H1 (cell line): ENCODE measurements around the gene CYP4B1. TPM values are rescaled to one million over a fixed set of nuclear protein-coding genes. Genes with fewer than 3 reads are reported as not detected.

Source experiments
- CTCF ChIA-PET: fragments of 300-600 bp; sonication (Branson Sonifier 250); formaldehyde crosslinking; loops from one replicate; lab custom pipeline; 2021; ENCODE audit not compliant: partially characterized antibody; lab: Charles Lee
- POLR2A ChIA-PET: fragments of 300-600 bp; sonication (Branson Sonifier 250); formaldehyde crosslinking; loops from one replicate; lab custom pipeline; 2021; ENCODE audit warnings: inconsistent platforms; ENCODE audit not compliant: partially characterized antibody; lab: Charles Lee
- DNase-seq, 2 experiments: peaks; one replicate each; pipeline versions ENCODE4 v3.0.0 to v3.0.0-alpha.2; 2010 to 2022; ENCODE audit warnings: low spot score in 2 of 2, low read depth in 1 of 2, mixed read lengths in 1 of 2
- FAIRE-seq: peaks from 2 replicates; lab custom pipeline; 2011; peaks lifted over from hg19 to GRCh38; lab: Jason Lieb, UNC
- H2AFZ ChIP-seq: 2 replicates; pipeline ENCODE4 v1.8.1; 2012; ENCODE audit warnings: low read length, inconsistent platforms
- H2AK5ac ChIP-seq: 2 replicates; pipeline ENCODE4 v1.6.1; 2013; ENCODE audit warnings: low read depth, low read length
- H2BK120ac ChIP-seq: replicated peaks from 2 replicates; pipeline ENCODE3; 2013; ENCODE audit warnings: low read depth, low read length, inconsistent platforms
- H2BK12ac ChIP-seq: 2 replicates; pipeline ENCODE4 v1.6.1; 2013; ENCODE audit warnings: low read depth, low read length
- H2BK15ac ChIP-seq: 2 replicates; pipeline ENCODE4 v1.6.1; 2013; ENCODE audit warnings: low read length
- H2BK20ac ChIP-seq: 2 replicates; pipeline ENCODE4 v1.6.1; 2013; ENCODE audit warnings: low read length
- H2BK5ac ChIP-seq: 2 replicates; pipeline ENCODE4 v1.6.1; 2013; ENCODE audit warnings: low read depth, low read length
- H3K14ac ChIP-seq: 2 replicates; pipeline ENCODE4 v1.6.1; 2013; ENCODE audit warnings: inconsistent platforms; ENCODE audit not compliant: insufficient read length
- H3K18ac ChIP-seq: 2 replicates; pipeline ENCODE4 v1.6.1; 2013; ENCODE audit warnings: low read length; ENCODE audit errors: extremely low read depth
- H3K23ac ChIP-seq: 2 replicates; pipeline ENCODE4 v1.6.1; 2013; ENCODE audit warnings: inconsistent platforms; ENCODE audit not compliant: insufficient read length
- H3K23me2 ChIP-seq: 2 replicates; pipeline ENCODE4 v1.6.1; 2013; ENCODE audit warnings: low read depth, low read length
- H3K27ac ChIP-seq: 2 replicates; pipeline ENCODE4 v1.6.1; 2011; ENCODE audit warnings: low read depth, low read length, inconsistent platforms
- H3K27me3 ChIP-seq, 4 experiments: replicated peaks in 1 of 4; 1 replicate in 1 of 4; 2 replicates in 3 of 4; pipeline versions ENCODE4 v1.6.1 to v1.8.1; 2011 to 2013; ENCODE audit warnings: low read length in 3 of 4, mild to moderate bottlenecking in 3 of 4, inconsistent platforms in 2 of 4, mixed read lengths in 2 of 4, moderate library complexity in 1 of 4; ENCODE audit not compliant: control insufficient read depth in 3 of 4, insufficient read depth in 3 of 4; ENCODE audit errors: extremely low read depth in 1 of 4
- H3K36me3 ChIP-seq, 4 experiments: 2 replicates each; pipeline versions ENCODE4 v1.6.1 to v1.8.1; 2011 to 2013; ENCODE audit warnings: mild to moderate bottlenecking in 4 of 4, low read length in 3 of 4, moderate library complexity in 2 of 4, control low read depth in 1 of 4, inconsistent platforms in 1 of 4; ENCODE audit not compliant: insufficient read depth in 4 of 4, control insufficient read depth in 2 of 4
- H3K4ac ChIP-seq: replicated peaks from 2 replicates; pipeline ENCODE3; 2013; ENCODE audit warnings: low read length, low read depth, mixed read lengths, inconsistent platforms; ENCODE audit not compliant: insufficient read length
- H3K4me1 ChIP-seq, 4 experiments: replicated peaks in 1 of 4; 1 replicate in 1 of 4; 2 replicates in 3 of 4; pipeline versions ENCODE4 v1.6.1 to v1.8.1; 2011 to 2013; ENCODE audit warnings: low read length in 3 of 4, inconsistent platforms in 2 of 4, mixed read lengths in 1 of 4; ENCODE audit not compliant: insufficient read depth in 4 of 4, control insufficient read depth in 3 of 4
- H3K4me2 ChIP-seq, 2 experiments: 2 replicates each; pipeline versions ENCODE4 v1.6.1 to v1.8.1; 2011 to 2013; ENCODE audit warnings: low read depth in 2 of 2, low read length in 2 of 2, control low read depth in 1 of 2, inconsistent platforms in 1 of 2, mild to moderate bottlenecking in 1 of 2; ENCODE audit not compliant: insufficient read depth in 1 of 2
- H3K4me3 ChIP-seq, 4 experiments: fragments of 200-600, 300-600 bp in 1 of 4; sonication (generic), shearing (Covaris generic), sonication (Bioruptor Twin) in 1 of 4; 2 replicates each; pipeline versions ENCODE4 v1.5.1 to v1.8.1; 2011 to 2016; ENCODE audit warnings: low read length in 4 of 4, low read depth in 3 of 4, control low read depth in 2 of 4, inconsistent platforms in 2 of 4, mild to moderate bottlenecking in 2 of 4, mixed read lengths in 1 of 4, moderate library complexity in 1 of 4; ENCODE audit not compliant: insufficient read depth in 2 of 4; ENCODE audit errors: extremely low read depth in 1 of 4
- H3K56ac ChIP-seq: replicated peaks from 2 replicates; pipeline ENCODE3; 2013; ENCODE audit warnings: low read depth, mild to moderate bottlenecking, mixed read lengths, low read length, inconsistent platforms; ENCODE audit not compliant: insufficient read length
- H3K79me1 ChIP-seq: 2 replicates; pipeline ENCODE4 v1.6.1; 2013; ENCODE audit warnings: low read depth, low read length, control low read depth
- H3K79me2 ChIP-seq, 2 experiments: 2 replicates each; pipeline versions ENCODE4 v1.6.1 to v1.8.1; 2012 to 2013; ENCODE audit warnings: low read length in 2 of 2, mild to moderate bottlenecking in 2 of 2, inconsistent platforms in 1 of 2; ENCODE audit not compliant: insufficient read depth in 2 of 2, control insufficient read depth in 1 of 2
- H3K9ac ChIP-seq, 4 experiments: replicated peaks in 1 of 4; 1 replicate in 1 of 4; 2 replicates in 3 of 4; pipeline versions ENCODE4 v1.6.1 to v1.8.1; 2011 to 2013; ENCODE audit warnings: low read depth in 3 of 4, low read length in 3 of 4, control low read depth in 2 of 4, mild to moderate bottlenecking in 2 of 4, moderate library complexity in 2 of 4, inconsistent platforms in 1 of 4; ENCODE audit errors: extremely low read depth in 1 of 4
- H3K9me3 ChIP-seq, 2 experiments: 2 replicates each; pipeline versions ENCODE4 v1.6.1 to v1.8.1; 2012 to 2013; ENCODE audit warnings: mild to moderate bottlenecking in 2 of 2, moderate library complexity in 2 of 2, control low read depth in 1 of 2, inconsistent platforms in 1 of 2, low read depth in 1 of 2, low read length in 1 of 2, mixed read lengths in 1 of 2; ENCODE audit not compliant: insufficient read depth in 2 of 2
- H4K20me1 ChIP-seq, 2 experiments: replicated peaks in 1 of 2; 2 replicates each; pipeline versions ENCODE3 to v1.8.1; 2011 to 2013; ENCODE audit warnings: inconsistent platforms in 2 of 2, low read length in 2 of 2, mild to moderate bottlenecking in 1 of 2; ENCODE audit not compliant: insufficient read depth in 2 of 2, control insufficient read depth in 1 of 2
- H4K5ac ChIP-seq: 2 replicates; pipeline ENCODE4 v1.6.1; 2013; ENCODE audit warnings: low read length, low read depth, mixed read lengths, inconsistent platforms; ENCODE audit not compliant: insufficient read length
- H4K8ac ChIP-seq: 2 replicates; pipeline ENCODE4 v1.8.0; 2013; ENCODE audit warnings: mild to moderate bottlenecking, moderate library complexity, low read length, inconsistent platforms; ENCODE audit not compliant: insufficient read depth; ENCODE audit errors: extremely low read depth
- H4K91ac ChIP-seq: replicated peaks from 2 replicates; pipeline ENCODE3; 2013; ENCODE audit warnings: low read length, mixed read lengths, inconsistent platforms; ENCODE audit not compliant: insufficient read length
- BACH1 ChIP-seq: IDR thresholded peaks from 2 replicates; pipeline ENCODE4 v1.6.1; 2012; ENCODE audit warnings: low read length, improper control_type of control experiment
- CEBPB ChIP-seq: IDR thresholded peaks from 2 replicates; pipeline ENCODE4 v1.6.1; 2012; ENCODE audit warnings: low read depth, low read length
- CHD2 ChIP-seq: IDR thresholded peaks from 2 replicates; pipeline ENCODE4 v1.6.1; 2012; ENCODE audit warnings: low read length, improper control_type of control experiment
- EZH2 ChIP-seq: fragments of 200-600 bp; sonication (generic); IDR thresholded peaks from 2 replicates; pipeline ENCODE4 v1.7.1; 2012; ENCODE audit warnings: low read depth, mild to moderate bottlenecking, moderate library complexity, low read length, inconsistent platforms; ENCODE audit not compliant: severe bottlenecking
- HDAC6 ChIP-seq: IDR thresholded peaks from one replicate; pipeline ENCODE4 v1.7.1; 2012; ENCODE audit warnings: low read depth, mild to moderate bottlenecking, inconsistent platforms, low read length, moderate library complexity
- MAFK ChIP-seq: IDR thresholded peaks from 2 replicates; pipeline ENCODE4 v1.6.1; 2012; ENCODE audit warnings: low read depth, mild to moderate bottlenecking, improper control_type of control experiment, low read length
- NRF1 ChIP-seq: IDR thresholded peaks from 2 replicates; pipeline ENCODE4 v1.6.1; 2011; ENCODE audit warnings: mild to moderate bottlenecking, low read depth, low read length, improper control_type of control experiment
- POU5F1 ChIP-seq: IDR thresholded peaks from 2 replicates; pipeline ENCODE4 v1.6.1; 2011; ENCODE audit warnings: low read depth, mild to moderate bottlenecking, low read length, moderate library complexity
- RAD21 ChIP-seq, 2 experiments: IDR thresholded peaks in 1 of 2; conservative IDR thresholded peaks in 1 of 2; 2 replicates each; pipeline ENCODE4 v1.6.1; 2011; ENCODE audit warnings: low read depth in 2 of 2, low read length in 2 of 2, improper control_type of control experiment in 1 of 2, inconsistent platforms in 1 of 2, mild to moderate bottlenecking in 1 of 2, moderate library complexity in 1 of 2
- RNF2 ChIP-seq: fragments of 200-900, 300-1000 bp; sonication (generic); IDR thresholded peaks from 2 replicates; pipeline ENCODE4 v1.7.1; 2016; ENCODE audit warnings: borderline replicate concordance, low read depth, mild to moderate bottlenecking, antibody characterized with exemption, low read length; ENCODE audit not compliant: poor library complexity, severe bottlenecking; ENCODE audit errors: missing control alignments
- SAP30 ChIP-seq: fragments of 300-600 bp; sonication (generic); IDR thresholded peaks from 2 replicates; pipeline ENCODE4 v1.7.1; 2012; ENCODE audit warnings: low read length, moderate library complexity, mild to moderate bottlenecking, inconsistent platforms; ENCODE audit not compliant: insufficient read depth, insufficient replicate concordance
- SP2 ChIP-seq: IDR thresholded peaks from 2 replicates; pipeline ENCODE4 v1.6.1; 2012; ENCODE audit warnings: mild to moderate bottlenecking, low read length, inconsistent platforms
- SUZ12 ChIP-seq: fragments of 200-600 bp; sonication (generic); IDR thresholded peaks from 2 replicates; pipeline ENCODE4 v1.6.1; 2012; ENCODE audit warnings: mild to moderate bottlenecking, inconsistent platforms, low read length, moderate library complexity, mixed read lengths
- TEAD4 ChIP-seq: IDR thresholded peaks from 2 replicates; pipeline ENCODE4 v1.6.1; 2012; ENCODE audit warnings: low read depth, low read length, inconsistent platforms, mixed read lengths
- WGBS, 2 experiments: shearing (Covaris generic) in 1 of 2; methylation state at CpG; one replicate each; pipeline versions ENCODE4 v1.1.6 to v1.1.7; 2013 to 2015; ENCODE audit warnings: low lambda C conversion rate in 2 of 2, mixed read lengths in 2 of 2, inconsistent platforms in 1 of 2, low coverage in 1 of 2, missing lambda C conversion rate in 1 of 2; ENCODE audit not compliant: insufficient replicate concordance in 2 of 2, insufficient coverage in 1 of 2, insufficient read length in 1 of 2; ENCODE audit errors: extremely low coverage in 1 of 2, missing lambda C conversion rate in 1 of 2; 5-methylcytosine and 5-hydroxymethylcytosine counted together
- polyA plus RNA-seq, 7 experiments: library from polyadenylated mRNA; depleted of rRNA in 3 of 7; stranded (reverse) in 5 of 7; unstranded in 2 of 7; fragments of >200 nt in 5 of 7; fragments of 200-250 nt in 2 of 7; gene quantifications; 1 replicate in 5 of 7; 2 replicates in 1 of 7; 4 replicates in 1 of 7; pipeline versions ENCODE4 v1.2.1 to v1.2.3, GENCODE V29; 2011 to 2013; ENCODE audit warnings: missing spikeins in 2 of 7, mixed read lengths in 2 of 7
- total RNA-seq: library from RNA; stranded (reverse); fragmentation: NEBNext Ultra II Directional; extraction: Animal tissue kit (Norgen Biotek cat#: 25700); gene quantifications from 2 replicates; pipeline ENCODE4 v1.2.1, GENCODE V29; 2021

CYP4B1 gene
- total and polyA plus RNA-seq, 2 of the 8 experiments (the other 6 are each of a cell fraction or from before 2014, with no cell fraction given): 0.23 TPM; not detected in 1

- no peak overlapping the region for H2BK5ac ChIP-seq
- TF ChIP-seq MAFK (no peak), SUZ12 (no peak), BACH1 (no peak), SP2 (no peak), HDAC6 (no peak), EZH2 (no peak), RAD21 (IDR thresholded peaks at IDR 0.05 in 1 of 2, conservative IDR thresholded peaks at IDR 0.05 in 1 of 2; ENCODE audit: low read depth in 2 of 2, low read length in 2 of 2) (no peak), SAP30 (no peak), NRF1 (no peak), CHD2 (no peak), TEAD4 (no peak), RNF2 (no peak), POU5F1 (no peak), CEBPB (no peak)
- peaks cover 0 to 4% of the 10 kb centered on the region in 2 experiments; a peak in 1 of 4 replicates for H3K9me3 ChIP-seq
- no peak overlapping the region for H3K4me3 ChIP-seq
- POLR2A ChIA-PET: no interaction called here
- H3K9ac ChIP-seq: no peak overlapping the region
- no peaks in the 10 kb centered on the region for H3K79me1 ChIP-seq
- no peak overlapping the region for H3K56ac ChIP-seq
- H3K23ac ChIP-seq: no peak overlapping the region
- H2BK12ac ChIP-seq: no peak overlapping the region
- CTCF ChIA-PET: no interaction called here
- no peaks in the 10 kb centered on the region for H3K27me3 ChIP-seq
- 84% methylated on average over 3 of the region's 3 CpGs; no CpG with 5 or more reads in 1 of the 2 experiments for WGBS, 2 experiments
- no peak overlapping the region for H3K4me2 ChIP-seq
- H3K4me1 ChIP-seq: peaks cover 0 to 2% (median under 1%) of the 10 kb centered on the region in 4 experiments; a peak in 2 of 7 replicates
- no peak overlapping the region for H3K27ac ChIP-seq
- no peak overlapping the region for H4K5ac ChIP-seq
- H3K23me2 ChIP-seq: 0 out of 2 replicates have a peak, but pooled peaks cover 3% of the 10 kb centered on the region
- no peak overlapping the region for H4K91ac ChIP-seq
- no peak overlapping the region for H2AK5ac ChIP-seq
- no peak overlapping the region for H4K8ac ChIP-seq
- no peak overlapping the region for H2BK15ac ChIP-seq
- no peak overlapping the region for H2BK20ac ChIP-seq
- H3K36me3 ChIP-seq: no peaks in the 10 kb centered on the region
- H3K79me2 ChIP-seq: no peaks in the 10 kb centered on the region
- H3K18ac ChIP-seq: no peak overlapping the region
- no peak overlapping the region for H3K4ac ChIP-seq
- no peak for DNase-seq
- no peak for FAIRE-seq
- no peak overlapping the region for H3K14ac ChIP-seq
- no peak overlapping the region for H2AFZ ChIP-seq
- no peak overlapping the region for H2BK120ac ChIP-seq
- no peaks in the 10 kb centered on the region for H4K20me1 ChIP-seq
These were observed 5.7 kb upstream of the CYP4B1 start for GRCh38 chr1:46793126-46793525.
